BLaER1 (cell line): Measurements from ENCODE around the gene EZR.

Experiments used
- H3K27ac ChIP-seq: shearing (Covaris generic); formaldehyde crosslinking; 2 replicates; pipeline ENCODE4 v1.8.1; 2022
- H3K27me3 ChIP-seq: shearing (Covaris generic); formaldehyde crosslinking; 2 replicates; pipeline ENCODE4 v1.8.1; 2022
- H3K36me3 ChIP-seq: shearing (Covaris generic); formaldehyde crosslinking; 2 replicates; pipeline ENCODE4 v1.8.1; 2022
- H3K4me1 ChIP-seq: shearing (Covaris generic); formaldehyde crosslinking; 2 replicates; pipeline ENCODE4 v1.8.1; 2022
- H3K4me2 ChIP-seq: shearing (Covaris generic); formaldehyde crosslinking; 2 replicates; pipeline ENCODE4 v1.8.1; 2022
- H3K4me3 ChIP-seq: shearing (Covaris generic); formaldehyde crosslinking; 2 replicates; pipeline ENCODE4 v1.8.1; 2022
- H3K9ac ChIP-seq: shearing (Covaris generic); formaldehyde crosslinking; 2 replicates; pipeline ENCODE4 v1.8.1; 2022
- H3K9me3 ChIP-seq: shearing (Covaris generic); formaldehyde crosslinking; 2 replicates; pipeline ENCODE4 v1.8.1; 2022
- H4K20me1 ChIP-seq: shearing (Covaris generic); formaldehyde crosslinking; 2 replicates; pipeline ENCODE4 v1.8.1; 2022
- Cebpa-rat ChIP-seq: shearing (Covaris generic); IDR thresholded peaks from 2 replicates; pipeline ENCODE4 v1.8.1; 2022

EZR gene

DNA sequence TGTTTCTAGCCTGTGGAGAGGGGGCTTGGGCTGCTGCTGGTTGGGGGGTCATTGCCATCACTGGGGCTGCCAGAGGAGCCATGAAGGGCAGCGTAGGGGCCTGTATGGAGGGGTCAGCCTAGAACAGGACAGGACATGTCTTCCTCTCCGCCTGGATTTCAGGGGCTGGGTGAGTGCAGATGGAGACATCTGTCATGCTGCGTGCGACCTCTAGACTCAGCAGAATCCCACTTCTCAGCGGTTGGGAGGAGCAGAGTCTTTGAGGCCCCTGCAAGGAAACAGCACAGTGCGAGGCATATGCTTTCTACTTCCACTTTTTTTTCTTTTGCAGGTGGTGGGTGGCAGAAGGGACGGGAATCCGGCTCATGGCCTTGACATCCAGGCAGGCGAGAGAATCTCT, 67.9 kb downstream of the EZR start:
- Histone ChIP-seq H3K27me3 (no peaks in the 10 kb centered on the region), H3K27ac (no peak overlapping the region), H3K4me1 (peaks cover 25% of the 10 kb centered on the region), H3K36me3 (no peaks in the 10 kb centered on the region), H3K9ac (no peak overlapping the region), H3K4me2 (no peak overlapping the region), H3K9me3 (no peaks in the 10 kb centered on the region), H3K4me3 (no peak overlapping the region), H4K20me1 (no peaks in the 10 kb centered on the region)
- no peak for TF ChIP-seq Cebpa-rat

DNA sequence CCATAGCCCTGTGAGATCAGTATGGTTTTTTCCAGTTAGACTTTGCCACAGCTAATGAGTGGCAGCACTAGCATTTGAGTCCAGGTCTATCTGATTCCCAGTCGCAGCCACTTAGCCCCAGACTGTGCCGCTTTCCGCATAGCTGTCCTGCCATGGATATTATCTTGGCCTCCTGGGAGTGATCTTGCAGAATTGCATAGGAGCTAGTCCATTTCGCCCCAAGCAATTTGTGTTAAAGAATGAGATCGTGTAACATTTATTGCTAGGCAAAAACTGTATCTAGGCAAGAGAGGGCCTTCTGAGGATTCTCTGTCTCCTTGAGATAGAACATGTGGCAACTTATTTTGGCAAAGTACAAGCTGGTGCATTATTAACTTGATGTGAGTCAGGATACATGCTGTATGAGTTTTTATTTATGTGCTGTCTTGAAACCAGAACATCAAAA, 74.2 kb downstream of the EZR start:
- Histone ChIP-seq H3K4me2 (no peak overlapping the region), H3K27me3 (no peaks in the 10 kb centered on the region), H3K4me1 (no peaks in the 10 kb centered on the region), H4K20me1 (no peaks in the 10 kb centered on the region), H3K27ac (no peak overlapping the region), H3K4me3 (no peak overlapping the region), H3K36me3 (no peaks in the 10 kb centered on the region), H3K9me3 (peaks cover 11% of the 10 kb centered on the region), H3K9ac (no peak overlapping the region)
- no peak for TF ChIP-seq Cebpa-rat

DNA sequence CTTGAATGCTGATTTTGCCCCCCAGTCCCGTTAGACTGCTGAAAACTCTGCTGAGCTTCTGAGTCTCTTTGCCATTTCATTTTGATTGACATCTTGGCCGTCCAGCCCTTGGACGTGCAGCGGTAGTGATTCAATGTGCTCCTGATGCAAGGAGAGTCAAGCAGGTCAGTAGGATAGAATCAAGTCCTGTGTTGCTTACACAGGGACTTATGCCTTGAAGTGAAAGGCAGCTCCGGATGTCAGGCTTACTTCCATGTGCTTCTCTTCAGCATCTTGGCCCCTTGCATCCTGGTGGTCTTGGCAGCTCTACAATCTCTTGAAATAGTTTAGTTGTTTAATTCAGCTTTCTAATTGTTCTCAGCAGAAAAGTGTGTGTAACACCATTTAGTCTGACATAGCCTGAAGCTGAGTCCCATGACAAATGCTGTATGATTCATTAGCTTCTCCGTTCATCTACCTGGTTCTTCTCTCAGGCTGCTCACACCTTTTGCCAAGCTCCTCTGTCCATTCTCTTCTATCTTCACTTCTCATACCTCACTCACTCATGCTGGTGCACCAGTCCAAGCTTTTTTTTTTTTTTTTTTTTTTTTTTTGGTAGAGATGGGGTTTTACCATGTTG, 76.0 kb downstream of the EZR start:
- H3K4me2 ChIP-seq = no peak overlapping the region
- H3K4me1 ChIP-seq = no peaks in the 10 kb centered on the region
- H3K27me3 ChIP-seq = no peaks in the 10 kb centered on the region
- H4K20me1 ChIP-seq = no peaks in the 10 kb centered on the region
- H3K27ac ChIP-seq = no peak overlapping the region
- H3K36me3 ChIP-seq = no peaks in the 10 kb centered on the region
- H3K9ac ChIP-seq = no peak overlapping the region
- H3K9me3 ChIP-seq = peaks cover 27% of the 10 kb centered on the region
- no peak for TF ChIP-seq Cebpa-rat
- no peak overlapping the region for H3K4me3 ChIP-seq

DNA sequence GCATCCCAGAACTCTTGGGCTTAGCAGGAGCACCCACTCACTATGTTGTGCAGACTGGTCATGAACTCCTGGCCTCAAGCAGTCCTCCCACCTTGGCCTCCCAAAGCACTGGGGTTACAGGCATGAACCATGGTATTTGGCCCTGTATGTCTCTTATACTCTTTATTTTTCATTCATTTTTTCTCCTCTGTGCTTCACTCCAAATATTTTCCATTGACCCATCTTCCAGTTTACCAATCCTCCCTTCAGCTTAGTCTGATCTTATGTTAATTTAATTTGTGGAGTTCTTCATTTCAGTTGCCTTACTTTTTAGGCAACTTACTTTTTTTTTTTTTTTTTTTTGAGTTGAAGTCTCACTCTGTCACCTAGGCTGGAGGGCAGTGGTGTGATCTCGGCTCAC, 79.5 kb downstream of the EZR start:
- H3K9ac ChIP-seq = no peak overlapping the region
- H3K27me3 ChIP-seq = no peaks in the 10 kb centered on the region
- no peak overlapping the region for H3K27ac ChIP-seq
- no peak overlapping the region for H3K4me2 ChIP-seq
- peaks cover 34% of the 10 kb centered on the region for H3K9me3 ChIP-seq
- TF ChIP-seq Cebpa-rat = no peak
- no peaks in the 10 kb centered on the region for H4K20me1 ChIP-seq
- no peaks in the 10 kb centered on the region for H3K4me1 ChIP-seq
- no peaks in the 10 kb centered on the region for H3K36me3 ChIP-seq
- H3K4me3 ChIP-seq = no peak overlapping the region

- no peaks in the 10 kb centered on the region for H4K20me1 ChIP-seq
- no peaks in the 10 kb centered on the region for H3K4me1 ChIP-seq
- no peaks in the 10 kb centered on the region for H3K36me3 ChIP-seq
- no peaks in the 10 kb centered on the region for H3K27me3 ChIP-seq
- H3K4me3 ChIP-seq = no peak overlapping the region
- no peak overlapping the region for H3K9ac ChIP-seq
- no peak overlapping the region for H3K4me2 ChIP-seq
- peaks cover 51% of the 10 kb centered on the region for H3K9me3 ChIP-seq
- TF ChIP-seq Cebpa-rat = no peak
- no peak overlapping the region for H3K27ac ChIP-seq
Measured at GRCh38 chr6:158737710-158738615, 81.2 kb downstream of the EZR start.

GRCh38 chr6:158737082-158737709, 82.0 kb downstream of the EZR start:
- Histone ChIP-seq H4K20me1 (no peaks in the 10 kb centered on the region), H3K27me3 (no peaks in the 10 kb centered on the region), H3K9me3 (peaks cover 56% of the 10 kb centered on the region), H3K27ac (no peak overlapping the region), H3K9ac (no peak overlapping the region), H3K4me3 (no peak overlapping the region), H3K36me3 (no peaks in the 10 kb centered on the region), H3K4me1 (no peaks in the 10 kb centered on the region), H3K4me2 (no peak overlapping the region)
- no peak for TF ChIP-seq Cebpa-rat

GRCh38 chr6:158735009-158735408, 84.2 kb downstream of the EZR start:
- Histone ChIP-seq H3K4me1 (no peaks in the 10 kb centered on the region), H3K27me3 (no peaks in the 10 kb centered on the region), H3K9ac (no peak overlapping the region), H3K27ac (no peak overlapping the region), H3K9me3 (peaks cover 62% of the 10 kb centered on the region), H3K36me3 (no peaks in the 10 kb centered on the region), H3K4me2 (no peak overlapping the region), H4K20me1 (no peaks in the 10 kb centered on the region), H3K4me3 (no peak overlapping the region)
- TF ChIP-seq Cebpa-rat = no peak

- Histone ChIP-seq H3K4me2 (no peak overlapping the region), H3K36me3 (no peaks in the 10 kb centered on the region), H3K9me3 (peaks cover 56% of the 10 kb centered on the region), H3K9ac (no peak overlapping the region), H3K4me1 (no peaks in the 10 kb centered on the region), H3K4me3 (no peak overlapping the region), H3K27me3 (no peaks in the 10 kb centered on the region), H3K27ac (no peak overlapping the region), H4K20me1 (no peaks in the 10 kb centered on the region)
- TF ChIP-seq Cebpa-rat = no peak
Measured at GRCh38 chr6:158730541-158730907, 88.6 kb downstream of the EZR start.

DNA sequence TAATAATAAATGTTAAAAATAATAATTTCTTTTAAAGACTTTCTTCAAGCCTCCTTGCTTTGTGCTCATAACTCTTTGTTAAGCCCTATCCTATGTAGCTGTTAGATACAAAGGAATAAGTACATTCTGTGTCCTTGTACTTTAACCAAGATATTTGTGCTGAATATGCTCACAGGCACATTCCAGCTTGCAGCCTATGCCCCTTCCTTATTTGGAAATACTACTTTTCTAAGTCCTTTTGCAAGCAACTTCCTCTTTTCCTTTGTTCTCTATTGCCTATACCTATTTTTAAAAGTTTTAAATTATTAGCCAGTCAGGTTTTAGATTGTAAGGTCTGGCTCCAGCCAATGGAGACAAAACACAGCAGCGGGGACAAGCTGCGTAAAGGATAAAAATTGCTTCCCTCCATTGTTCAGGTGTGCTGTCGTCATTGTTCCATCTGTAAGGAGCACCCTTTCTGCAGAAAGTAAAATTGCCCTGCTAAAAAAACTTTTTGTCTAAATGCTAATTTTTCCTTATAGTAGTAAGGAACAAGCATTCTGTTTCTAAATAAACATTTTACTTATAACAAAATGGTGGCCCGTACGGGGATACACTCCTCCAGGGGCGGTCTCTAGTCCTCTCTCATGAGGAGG, 89.1 kb downstream of the EZR start:
- Histone ChIP-seq H3K4me1 (no peaks in the 10 kb centered on the region), H3K36me3 (no peaks in the 10 kb centered on the region), H3K9me3 (peaks cover 56% of the 10 kb centered on the region), H3K27me3 (no peaks in the 10 kb centered on the region), H3K27ac (no peak overlapping the region), H3K4me2 (no peak overlapping the region), H3K4me3 (no peak overlapping the region), H3K9ac (no peak overlapping the region), H4K20me1 (no peaks in the 10 kb centered on the region)
- TF ChIP-seq Cebpa-rat = no peak

GRCh38 chr6:158725704-158726103, 93.5 kb downstream of the EZR start:
- no peaks in the 10 kb centered on the region for H3K27me3 ChIP-seq
- H3K9me3 ChIP-seq = peaks cover 21% of the 10 kb centered on the region
- no peaks in the 10 kb centered on the region for H4K20me1 ChIP-seq
- no peak overlapping the region for H3K27ac ChIP-seq
- peaks cover 12% of the 10 kb centered on the region for H3K4me1 ChIP-seq
- no peak overlapping the region for H3K4me2 ChIP-seq
- H3K36me3 ChIP-seq = no peaks in the 10 kb centered on the region
- TF ChIP-seq Cebpa-rat = no peak
- no peak overlapping the region for H3K4me3 ChIP-seq
- no peak overlapping the region for H3K9ac ChIP-seq
